ENCODE data around the gene KMT2E. TPM values are rescaled to one million over a fixed set of nuclear protein-coding genes. Genes with fewer than 3 reads are reported as not detected.

KMT2E gene
- total RNA-seq, 2 donors from 2014 or later, result 83.7 to 102 TPM

DNA sequence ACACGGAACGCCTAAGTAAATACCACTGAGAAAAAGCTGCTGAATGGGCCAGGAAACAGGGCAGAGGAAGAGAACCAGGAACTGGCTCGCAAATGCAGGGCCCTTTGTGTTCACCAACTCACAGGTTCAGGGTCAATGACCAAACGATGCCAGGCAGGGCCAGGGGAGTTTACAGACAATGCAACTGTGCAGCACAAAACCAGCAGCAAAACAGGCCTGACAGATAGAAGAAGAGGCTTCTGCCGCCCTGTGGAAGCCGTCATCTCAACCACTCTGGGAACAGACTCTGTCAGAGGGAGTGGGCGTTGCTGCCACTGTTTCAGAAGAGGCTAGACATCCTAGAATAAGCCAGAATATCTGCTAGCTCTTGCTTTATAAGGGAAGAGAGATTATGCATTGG, 117.9 kb downstream of the KMT2E start:
- no peaks in the 10 kb centered on the region for H3K9me3 ChIP-seq
- DNase-seq (ENCODE audit: low spot score), result no peak
- intact Hi-C loops (cut with DNase I), result loop anchor here (10.0 kb wide), 1 partner anchor 203 kb away; no protein-coding TSS in a partner anchor
- 81% methylated on average over 7 of the region's 7 CpGs for WGBS
- H3K4me3 ChIP-seq, result no peak overlapping the region
- TF ChIP-seq, protein P1, sequence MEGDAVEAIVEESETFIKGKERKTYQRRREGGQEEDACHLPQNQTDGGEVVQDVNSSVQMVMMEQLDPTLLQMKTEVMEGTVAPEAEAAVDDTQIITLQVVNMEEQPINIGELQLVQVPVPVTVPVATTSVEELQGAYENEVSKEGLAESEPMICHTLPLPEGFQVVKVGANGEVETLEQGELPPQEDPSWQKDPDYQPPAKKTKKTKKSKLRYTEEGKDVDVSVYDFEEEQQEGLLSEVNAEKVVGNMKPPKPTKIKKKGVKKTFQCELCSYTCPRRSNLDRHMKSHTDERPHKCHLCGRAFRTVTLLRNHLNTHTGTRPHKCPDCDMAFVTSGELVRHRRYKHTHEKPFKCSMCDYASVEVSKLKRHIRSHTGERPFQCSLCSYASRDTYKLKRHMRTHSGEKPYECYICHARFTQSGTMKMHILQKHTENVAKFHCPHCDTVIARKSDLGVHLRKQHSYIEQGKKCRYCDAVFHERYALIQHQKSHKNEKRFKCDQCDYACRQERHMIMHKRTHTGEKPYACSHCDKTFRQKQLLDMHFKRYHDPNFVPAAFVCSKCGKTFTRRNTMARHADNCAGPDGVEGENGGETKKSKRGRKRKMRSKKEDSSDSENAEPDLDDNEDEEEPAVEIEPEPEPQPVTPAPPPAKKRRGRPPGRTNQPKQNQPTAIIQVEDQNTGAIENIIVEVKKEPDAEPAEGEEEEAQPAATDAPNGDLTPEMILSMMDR (IDR thresholded peaks at IDR 0.05), result no peak
- TF ChIP-seq POLR2AphosphoS5 (IDR thresholded peaks at IDR 0.05), result no peak
- TF ChIP-seq POLR2A (IDR thresholded peaks at IDR 0.05), result no peak
- H3K4me1 ChIP-seq (replicated peaks), result no peaks in the 10 kb centered on the region
- H3K36me3 ChIP-seq, result no peaks in the 10 kb centered on the region
- H3K27ac ChIP-seq, result no peak overlapping the region
- no peaks in the 10 kb centered on the region for H3K27me3 ChIP-seq (replicated peaks; ENCODE audit: insufficient read depth)

DNA sequence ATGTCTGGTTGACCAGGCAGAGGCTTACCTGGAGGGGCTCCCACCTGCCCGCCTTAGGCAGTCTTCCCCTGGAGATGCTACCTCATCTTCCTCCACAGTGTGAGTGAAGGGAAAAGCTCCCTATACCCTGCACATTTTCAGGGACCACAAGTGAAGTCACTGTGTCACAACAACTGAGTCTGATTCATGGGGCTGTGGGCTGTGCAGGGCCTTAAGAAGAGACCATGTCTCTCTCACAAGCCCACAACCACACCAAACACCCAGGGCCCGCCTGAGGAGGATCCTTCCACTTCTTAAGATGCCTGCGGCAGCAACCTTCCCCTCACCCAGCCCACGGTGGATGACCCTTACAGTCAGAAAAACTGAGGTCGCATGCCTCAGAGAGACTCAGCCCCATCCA, 118.3 kb downstream of the KMT2E start:
- DNase-seq (ENCODE audit: low spot score), result no peak
- WGBS, result 97% methylated on average over 5 of the region's 5 CpGs
- no peak overlapping the region for H3K4me3 ChIP-seq
- TF ChIP-seq POLR2AphosphoS5 (IDR thresholded peaks at IDR 0.05) (no peak), POLR2A (IDR thresholded peaks at IDR 0.05) (no peak)
- TF ChIP-seq, protein P1 (IDR thresholded peaks at IDR 0.05), result no peak
- H3K27ac ChIP-seq, result no peak overlapping the region
- H3K4me1 ChIP-seq (replicated peaks), result no peaks in the 10 kb centered on the region
- H3K27me3 ChIP-seq (replicated peaks; ENCODE audit: insufficient read depth), result no peaks in the 10 kb centered on the region
- no peaks in the 10 kb centered on the region for H3K36me3 ChIP-seq
- H3K9me3 ChIP-seq, result no peaks in the 10 kb centered on the region
- intact Hi-C loops (cut with DNase I), result loop anchor here (10.0 kb wide), 1 partner anchor 202 kb away; no protein-coding TSS in a partner anchor

GRCh38 chr7:105132835-105133234, 118.8 kb downstream of the KMT2E start:
- no peaks in the 10 kb centered on the region for H3K27me3 ChIP-seq (replicated peaks; ENCODE audit: insufficient read depth)
- no peak for DNase-seq (ENCODE audit: low spot score)
- H3K36me3 ChIP-seq, result no peaks in the 10 kb centered on the region
- no peaks in the 10 kb centered on the region for H3K9me3 ChIP-seq
- intact Hi-C loops (cut with DNase I), result loop anchor here (10.0 kb wide), 1 partner anchor 202 kb away; no protein-coding TSS in a partner anchor
- H3K4me3 ChIP-seq, result no peak overlapping the region
- H3K4me1 ChIP-seq (replicated peaks), result no peaks in the 10 kb centered on the region
- TF ChIP-seq, protein P1 (IDR thresholded peaks at IDR 0.05), result no peak
- TF ChIP-seq POLR2AphosphoS5 (IDR thresholded peaks at IDR 0.05) (no peak), POLR2A (IDR thresholded peaks at IDR 0.05) (no peak)
- WGBS, result 90% methylated on average over 10 of the region's 10 CpGs
- H3K27ac ChIP-seq, result no peak overlapping the region

DNA sequence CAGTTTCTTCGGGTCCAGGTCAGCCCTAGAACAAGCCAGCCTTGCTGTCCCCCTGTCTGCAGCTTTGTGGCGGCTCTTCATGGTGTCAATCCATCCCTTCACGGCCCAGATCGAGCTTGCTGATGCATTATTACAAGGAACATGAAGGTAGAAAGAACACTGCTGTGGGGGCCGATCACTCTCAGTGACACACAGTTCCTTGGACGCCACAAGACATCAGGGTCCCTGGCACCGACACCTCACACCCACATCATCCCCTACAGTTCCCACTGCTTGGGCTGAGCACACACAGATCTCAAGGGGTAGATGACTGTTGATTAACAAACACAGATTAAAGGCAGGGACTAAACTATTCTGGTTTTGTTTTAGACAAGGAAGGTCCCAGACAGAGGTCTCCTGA, 119.4 kb downstream of the KMT2E start:
- TF ChIP-seq POLR2A (IDR thresholded peaks at IDR 0.05), result no peak
- no peak overlapping the region for H3K27ac ChIP-seq
- no peaks in the 10 kb centered on the region for H3K9me3 ChIP-seq
- intact Hi-C loops (cut with DNase I), result loop anchor here (10.0 kb wide), 1 partner anchor 201 kb away; no protein-coding TSS in a partner anchor
- 86% methylated on average over 7 of the region's 7 CpGs for WGBS
- H3K27me3 ChIP-seq (replicated peaks; ENCODE audit: insufficient read depth), result no peaks in the 10 kb centered on the region
- no peaks in the 10 kb centered on the region for H3K36me3 ChIP-seq
- H3K4me3 ChIP-seq, result no peak overlapping the region
- no peak for DNase-seq (ENCODE audit: low spot score)
- H3K4me1 ChIP-seq (replicated peaks), result no peaks in the 10 kb centered on the region

GRCh38 chr7:105133986-105134655, 120.1 kb downstream of the KMT2E start:
- no peak for DNase-seq (ENCODE audit: low spot score)
- TF ChIP-seq, protein P1 (IDR thresholded peaks at IDR 0.05), result no peak
- no peak for TF ChIP-seq POLR2A (IDR thresholded peaks at IDR 0.05)
- TF ChIP-seq POLR2AphosphoS5 (IDR thresholded peaks at IDR 0.05), result no peak
- Histone ChIP-seq H3K9me3 (no peaks in the 10 kb centered on the region), H3K27ac (no peak overlapping the region), H3K4me3 (no peak overlapping the region), H3K27me3 (replicated peaks; ENCODE audit: insufficient read depth) (no peaks in the 10 kb centered on the region), H3K4me1 (replicated peaks) (no peaks in the 10 kb centered on the region), H3K36me3 (no peaks in the 10 kb centered on the region)
- 63% methylated on average over 9 of the region's 9 CpGs for WGBS
- intact Hi-C loops (cut with DNase I), result loop anchor here (10.0 kb wide), 1 partner anchor 201 kb away; no protein-coding TSS in a partner anchor

Data from prostate gland (tissue), 2 donors.